A673 (cell line): Measurements from ENCODE around the gene SINHCAF. TPM values are rescaled to one million over a fixed set of nuclear protein-coding genes. Genes with fewer than 3 reads are reported as not detected.

Source experiments
- BruUV-seq: library from RNA; stranded (reverse); fragments of 400-500 nt; replicated peaks from 2 replicates; lab custom pipeline; 2021; lab: Mats Ljungman, UMichigan
- CTCF ChIA-PET: fragments of 300-600 bp; sonication (Branson Sonifier 250); formaldehyde crosslinking; loops from one replicate; lab custom pipeline; 2022; ENCODE audit warnings: antibody characterized with exemption; lab: Charles Lee
- POLR2A ChIA-PET: fragments of 300-600 bp; sonication (Branson Sonifier 250); formaldehyde crosslinking; loops from one replicate; lab custom pipeline; 2022; ENCODE audit warnings: antibody characterized with exemption; ENCODE audit not compliant: low non-redundant PET; lab: Charles Lee
- DNase-seq: peaks from one replicate; pipeline ENCODE4 v3.0.0-alpha.2; 2015; ENCODE audit warnings: low spot score
- H3K27ac ChIP-seq: fragments of 200-600 bp; sonication (generic); 2 replicates; pipeline ENCODE4 v1.5.1; 2016; ENCODE audit warnings: mixed run types, low read depth, mild to moderate bottlenecking, mixed read lengths, antibody characterized with exemption, low read length; ENCODE audit not compliant: poor library complexity, severe bottlenecking
- H3K27me3 ChIP-seq: fragments of 200-600 bp; sonication (generic); replicated peaks from 2 replicates; pipeline ENCODE4 v1.6.1; 2017; ENCODE audit warnings: mixed run types, low read depth, mild to moderate bottlenecking, mixed read lengths, antibody characterized with exemption, low read length; ENCODE audit not compliant: insufficient read depth, poor library complexity
- H3K36me3 ChIP-seq: fragments of 200-600 bp; sonication (generic); 2 replicates; pipeline ENCODE4 v1.6.1; 2016; ENCODE audit warnings: mixed run types, mild to moderate bottlenecking, mixed read lengths, antibody characterized with exemption, low read length; ENCODE audit not compliant: insufficient read depth, poor library complexity, severe bottlenecking
- H3K4me1 ChIP-seq: fragments of 200-600 bp; sonication (generic); 2 replicates; pipeline ENCODE4 v1.6.1; 2017; ENCODE audit warnings: mixed run types, mild to moderate bottlenecking, mixed read lengths, antibody characterized with exemption, low read length; ENCODE audit not compliant: insufficient read depth, poor library complexity, severe bottlenecking
- H3K4me3 ChIP-seq: fragments of 200-600 bp; sonication (generic); 2 replicates; pipeline ENCODE4 v1.5.1; 2016; ENCODE audit warnings: low read depth, mixed run types, mild to moderate bottlenecking, mixed read lengths, low read length; ENCODE audit not compliant: poor library complexity, severe bottlenecking
- H3K9me3 ChIP-seq: fragments of 200-600 bp; sonication (generic); 2 replicates; pipeline ENCODE4 v1.6.1; 2016; ENCODE audit warnings: mixed run types, low read depth, mild to moderate bottlenecking, mixed read lengths, antibody characterized with exemption, low read length; ENCODE audit not compliant: poor library complexity, severe bottlenecking
- CTCF ChIP-seq: fragments of 300-800, 200-600 bp; sonication (generic); conservative IDR thresholded peaks from 2 replicates; pipeline ENCODE4 v1.5.1; 2017; ENCODE audit warnings: low read depth, mild to moderate bottlenecking, antibody characterized with exemption, low read length, moderate library complexity, mixed read lengths
- EZH2 ChIP-seq: fragments of 200-600 bp; sonication (generic); IDR thresholded peaks from 2 replicates; pipeline ENCODE4 v1.6.1; 2017; ENCODE audit warnings: borderline replicate concordance, low read depth, mild to moderate bottlenecking, mixed read lengths, antibody characterized with exemption, low read length; ENCODE audit not compliant: poor library complexity, severe bottlenecking
- intact Hi-C: fragments of 100-400 bp; cut with micrococcal nuclease; formaldehyde crosslinking; loops from one replicate; pipeline ENCODE4 v1.10.0; 2022; ENCODE audit not compliant: unreplicated experiment
- total RNA-seq: library from RNA; stranded (reverse); gene quantifications from 2 replicates; pipeline ENCODE4 v1.2.3, GENCODE V29; 2021

Gene SINHCAF
- total RNA-seq, 1 experiment from 2014 or later, result 137 TPM

DNA sequence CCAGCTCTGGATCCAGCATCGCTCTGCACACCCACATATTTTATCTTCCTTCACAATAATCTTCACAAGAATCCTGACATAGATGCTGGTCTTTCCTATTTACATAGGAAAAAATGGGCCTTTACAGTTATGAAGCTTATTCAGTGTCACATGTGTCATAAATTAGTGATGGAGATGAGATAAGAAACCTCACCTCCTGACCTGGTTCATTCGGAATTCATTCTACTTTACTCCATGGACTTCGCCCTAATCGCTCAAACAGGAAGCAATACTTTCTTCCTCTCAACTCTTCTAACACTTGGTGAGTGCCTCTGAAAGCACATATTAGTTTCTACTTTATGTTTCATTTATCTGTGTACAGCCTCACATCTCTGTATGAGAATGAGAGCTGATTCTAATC, 12.0 kb upstream of the SINHCAF start:
- Histone ChIP-seq H3K4me1 (no peaks in the 10 kb centered on the region), H3K36me3 (no peaks in the 10 kb centered on the region), H3K27me3 (no peaks in the 10 kb centered on the region), H3K9me3 (no peaks in the 10 kb centered on the region), H3K4me3 (no peak overlapping the region), H3K27ac (no peak overlapping the region)
- CTCF ChIA-PET, result no interaction called here
- BruUV-seq, result no TSS peak
- intact Hi-C loops, result no loop called here
- POLR2A ChIA-PET, result no interaction called here
- DNase-seq, result no peak
- TF ChIP-seq CTCF, result no peak
- TF ChIP-seq EZH2, result no peak

GRCh38 chr12:31331242-31331641, 5.3 kb upstream of the SINHCAF start:
- H3K4me1 ChIP-seq, result peaks cover 6% of the 10 kb centered on the region
- intact Hi-C loops, result no loop called here
- no TSS peak for BruUV-seq
- no peaks in the 10 kb centered on the region for H3K9me3 ChIP-seq
- POLR2A ChIA-PET, result no interaction called here
- H3K27me3 ChIP-seq, result no peaks in the 10 kb centered on the region
- CTCF ChIA-PET, result no interaction called here
- TF ChIP-seq EZH2 (no peak), CTCF (no peak)
- no peak overlapping the region for H3K4me3 ChIP-seq
- no peak for DNase-seq
- no peak overlapping the region for H3K27ac ChIP-seq
- no peaks in the 10 kb centered on the region for H3K36me3 ChIP-seq

DNA sequence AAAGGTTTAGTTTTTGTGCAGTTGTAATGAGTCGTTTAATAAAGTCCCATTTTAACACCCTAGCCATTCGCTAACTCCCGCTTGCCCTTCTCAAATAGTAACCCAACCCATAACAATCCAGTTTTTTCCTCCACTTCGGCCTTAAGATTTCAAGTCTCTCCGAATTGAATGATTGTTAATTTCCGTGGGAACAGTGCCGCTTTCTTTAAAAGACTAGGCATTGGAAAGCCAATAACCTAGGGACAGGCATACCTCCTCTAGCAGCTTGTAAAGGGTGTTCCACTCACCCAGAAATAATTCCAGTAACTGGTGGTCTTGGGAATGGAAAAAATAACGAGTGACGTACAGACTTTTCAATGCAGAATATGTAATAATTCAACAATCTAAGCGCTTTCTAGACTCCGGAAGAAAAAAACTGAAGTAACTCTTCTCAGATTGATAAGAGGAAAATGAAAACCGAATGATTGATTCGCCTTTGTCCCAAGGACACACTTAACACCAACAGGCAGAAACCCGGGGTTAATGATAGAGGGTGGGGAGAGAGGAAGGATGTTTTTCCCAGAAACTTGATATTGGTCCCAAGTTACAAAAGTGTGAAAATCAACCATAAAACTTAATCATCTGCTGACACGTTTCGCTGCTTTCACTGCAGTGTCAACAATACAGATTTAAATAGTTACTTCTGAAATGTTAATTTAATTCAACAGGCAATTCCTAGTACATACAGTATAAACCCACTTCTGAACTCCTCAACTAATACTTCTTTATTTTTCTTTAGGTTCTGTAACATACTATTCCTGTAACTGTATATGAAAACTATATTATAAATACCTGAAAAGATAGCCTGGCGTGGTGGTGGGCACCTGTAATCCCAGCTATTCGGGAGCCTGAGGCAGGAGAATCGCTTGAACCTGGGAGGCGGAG, 1.0 kb upstream of the SINHCAF start:
- POLR2A ChIA-PET, result interaction anchor here (0.6 kb wide), 1 partner anchor 189 kb away, joined by 3 read pairs; no protein-coding TSS in a partner anchor
- CTCF ChIA-PET, result no interaction called here
- Histone ChIP-seq H3K27me3 (no peaks in the 10 kb centered on the region), H3K4me1 (peaks cover 17% of the 10 kb centered on the region), H3K9me3 (no peaks in the 10 kb centered on the region), H3K36me3 (no peaks in the 10 kb centered on the region), H3K27ac (peak overlapping the region; percentile 75), H3K4me3 (peak overlapping the region; percentile 88)
- intact Hi-C loops, result no loop called here
- no peak for DNase-seq
- TF ChIP-seq CTCF (no peak), EZH2 (no peak)
- BruUV-seq, result no TSS peak
